ENCODE results near the gene RAD18.

GRCh38 chr3:8959668-8960067 lies 3.6 kb downstream of the RAD18 start:
- TF ChIP-seq CTCF (tag by site-specific recombination; IDR thresholded peaks at IDR 0.05) (no peak), ZNF16 (tag by site-specific recombination; IDR thresholded peaks at IDR 0.05; ENCODE audit: low read depth) (no peak), ZNF223 (tag by site-specific recombination; IDR thresholded peaks at IDR 0.05) (no peak), ZNF19 (tag by site-specific recombination; IDR thresholded peaks at IDR 0.05; ENCODE audit: low read depth) (no peak), ZNF350 (tag by site-specific recombination; IDR thresholded peaks at IDR 0.05) (no peak), ZBTB7A (tag by site-specific recombination; IDR thresholded peaks at IDR 0.05; ENCODE audit: low read depth) (no peak), HOXC10 (CRISPR knock-in tag; IDR thresholded peaks at IDR 0.05) (no peak), ZNF76 (tag by site-specific recombination; IDR thresholded peaks at IDR 0.05; ENCODE audit: borderline replicate concordance, low read depth) (no peak), ZFP37 (tag by site-specific recombination; IDR thresholded peaks at IDR 0.05) (no peak), ZNF146 (tag by site-specific recombination; IDR thresholded peaks at IDR 0.05) (no peak)
